HepG2 (cell line): ENCODE results near the gene STN1. TPM values are rescaled to one million over a fixed set of nuclear protein-coding genes. Genes with fewer than 3 reads are reported as not detected.

Source experiments
- BRF2 ChIP-seq: sonication (generic); formaldehyde crosslinking; IDR thresholded peaks from 2 replicates; pipeline ENCODE4 v1.8.1; 2022; ENCODE audit warnings: mild to moderate bottlenecking, missing genetic modification reagents
- CCDC6 ChIP-seq: sonication (generic); formaldehyde crosslinking; IDR thresholded peaks from 2 replicates; pipeline ENCODE4 v1.8.1; 2022; ENCODE audit warnings: mild to moderate bottlenecking, missing genetic modification reagents, moderate library complexity
- FOXA1 ChIP-seq, 2 experiments: fragments of 450-650 bp in 1 of 2; sonication (generic) in 1 of 2; formaldehyde crosslinking in 1 of 2; IDR thresholded peaks; 2 replicates each; pipeline versions ENCODE4 v1.4.0 to v1.6.1; 2016 to 2020; ENCODE audit warnings: missing genetic modification reagents in 1 of 2
- HDAC2 ChIP-seq: sonication (generic); formaldehyde crosslinking; IDR thresholded peaks from 2 replicates; pipeline ENCODE4 v1.4.0; 2020; ENCODE audit warnings: missing genetic modification reagents
- HIVEP1 ChIP-seq: sonication (generic); formaldehyde crosslinking; IDR thresholded peaks from 2 replicates; pipeline ENCODE4 v1.4.0; 2020; ENCODE audit warnings: mild to moderate bottlenecking, missing genetic modification reagents
- ISL2 ChIP-seq: sonication (generic); formaldehyde crosslinking; IDR thresholded peaks from 2 replicates; pipeline ENCODE4 v1.5.0; 2020; ENCODE audit warnings: missing genetic modification reagents
- KLF15 ChIP-seq: sonication (generic); formaldehyde crosslinking; IDR thresholded peaks from 2 replicates; pipeline ENCODE4 v1.8.1; 2023; ENCODE audit warnings: borderline replicate concordance, mild to moderate bottlenecking, inconsistent platforms, missing genetic modification reagents, mixed read lengths
- MAFK ChIP-seq, 2 experiments: IDR thresholded peaks in 1 of 2; conservative IDR thresholded peaks in 1 of 2; 2 replicates each; pipeline ENCODE4 v1.6.1; 2011; ENCODE audit warnings: improper control_type of control experiment in 2 of 2, low read length in 2 of 2
- MBD4 ChIP-seq: IDR thresholded peaks from 2 replicates; pipeline ENCODE4 v1.6.1; 2012; ENCODE audit warnings: low read length, inconsistent platforms, borderline replicate concordance
- SIX4 ChIP-seq: sonication (generic); formaldehyde crosslinking; IDR thresholded peaks from 2 replicates; pipeline ENCODE4 v1.4.0; 2020; ENCODE audit warnings: missing genetic modification reagents
- SNAPC5 ChIP-seq: sonication (generic); formaldehyde crosslinking; IDR thresholded peaks from 2 replicates; pipeline ENCODE4 v1.8.1; 2023; ENCODE audit warnings: mild to moderate bottlenecking, missing genetic modification reagents, borderline replicate concordance
- TBL1XR1 ChIP-seq: fragments of 150-350 bp; IDR thresholded peaks from 2 replicates; pipeline ENCODE4 v1.6.1; 2014; ENCODE audit warnings: borderline replicate concordance, low read length; ENCODE audit not compliant: partially characterized antibody
- ZBTB44 ChIP-seq: sonication (generic); formaldehyde crosslinking; IDR thresholded peaks from 2 replicates; pipeline ENCODE4 v1.4.0; 2020; ENCODE audit warnings: missing genetic modification reagents
- ZMYM2 ChIP-seq: sonication (generic); formaldehyde crosslinking; IDR thresholded peaks from 2 replicates; pipeline ENCODE4 v1.8.0; 2022; ENCODE audit warnings: mild to moderate bottlenecking, missing genetic modification reagents
- ZNF253 ChIP-seq: sonication (generic); formaldehyde crosslinking; IDR thresholded peaks from 2 replicates; pipeline ENCODE4 v1.8.0; 2022; ENCODE audit warnings: mild to moderate bottlenecking, missing genetic modification reagents, borderline replicate concordance
- ZNF276 ChIP-seq: sonication (generic); formaldehyde crosslinking; IDR thresholded peaks from 2 replicates; pipeline ENCODE4 v1.4.0; 2020; ENCODE audit warnings: mild to moderate bottlenecking, low read depth, missing genetic modification reagents
- ZNF382 ChIP-seq: sonication (generic); formaldehyde crosslinking; IDR thresholded peaks from 2 replicates; pipeline ENCODE4 v1.5.0; 2020; ENCODE audit warnings: missing genetic modification reagents, mild to moderate bottlenecking, borderline replicate concordance
- ZNF432 ChIP-seq: sonication (generic); formaldehyde crosslinking; IDR thresholded peaks from 2 replicates; pipeline ENCODE4 v1.5.0; 2020; ENCODE audit warnings: missing genetic modification reagents, mild to moderate bottlenecking, borderline replicate concordance
- ZNF460 ChIP-seq: sonication (generic); formaldehyde crosslinking; IDR thresholded peaks from 2 replicates; pipeline ENCODE4 v1.5.1; 2020; ENCODE audit warnings: missing genetic modification reagents, mild to moderate bottlenecking, borderline replicate concordance
- polyA plus RNA-seq, 8 experiments: library from polyadenylated mRNA; depleted of rRNA in 3 of 8; stranded (reverse) in 7 of 8; unstranded in 1 of 8; fragments of >200 nt; fragmentation: Illumina TruSeq in 4 of 8; extraction: Trizol in 4 of 8; gene quantifications; 2 replicates each; pipeline versions ENCODE4 v1.2.1 to v1.2.3, GENCODE V29; 2011 to 2016; ENCODE audit warnings: low read depth in 4 of 8, missing spikeins in 1 of 8, mixed read lengths in 1 of 8; ENCODE audit not compliant: insufficient read depth in 1 of 8
- total RNA-seq, 5 experiments: library from RNA; depleted of rRNA; stranded (reverse); fragments of >200 nt; fragmentation: Illumina TruSeq; extraction: Trizol; gene quantifications; 2 replicates each; pipeline ENCODE4 v1.2.3, GENCODE V29; 2016; ENCODE audit warnings: low read depth in 1 of 5
- TF ChIP-seq, protein P1 (sequence below), 2 experiments: IDR thresholded peaks; 2 replicates each; pipeline ENCODE4 v1.6.1; 2011 to 2012; ENCODE audit warnings: low read length in 2 of 2, borderline replicate concordance in 1 of 2, low read depth in 1 of 2, mild to moderate bottlenecking in 1 of 2, moderate library complexity in 1 of 2

The STN1 gene
- total and polyA plus RNA-seq, 2 of the 13 experiments (the other 11 are each of a cell fraction or from before 2014, with no cell fraction given): 17.6 to 22.7 TPM

DNA sequence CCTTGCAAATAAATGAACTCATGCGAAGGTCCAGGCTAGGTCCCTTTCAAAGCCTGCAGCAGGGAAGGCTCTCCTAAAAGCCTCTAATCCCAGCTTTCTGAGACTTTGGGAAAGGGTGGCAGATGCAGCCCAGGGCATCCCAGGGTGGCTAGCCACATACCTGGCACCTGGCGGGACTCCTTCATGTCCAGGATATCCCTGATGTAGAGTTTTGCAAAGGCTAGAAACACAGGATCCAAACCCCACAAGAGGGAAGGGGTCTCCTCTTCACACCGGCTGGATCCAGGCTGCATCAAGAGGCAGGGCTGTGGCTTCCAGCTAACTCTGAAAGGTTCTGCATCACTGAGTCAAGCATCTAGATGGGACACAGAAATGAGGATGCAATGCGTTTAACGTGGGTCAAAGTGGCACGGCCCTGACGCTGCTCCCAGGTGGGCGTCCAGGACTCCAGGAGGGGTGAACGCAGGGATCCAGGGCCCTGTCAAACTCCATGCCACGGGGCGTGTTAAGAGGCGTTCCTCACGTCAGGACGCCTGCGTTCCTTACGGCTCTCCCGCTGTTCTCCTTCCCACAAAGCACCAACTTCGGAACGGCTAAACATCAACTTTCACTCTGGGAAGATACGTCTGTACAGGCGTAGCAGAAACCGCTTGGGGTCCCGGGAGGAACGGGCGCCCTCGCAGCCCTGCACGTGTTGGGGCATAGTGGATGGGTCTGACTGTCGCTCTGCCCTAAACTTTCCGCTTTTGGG lies 507 bp downstream of the STN1 start (continued):
- TF ChIP-seq HDAC2 (CRISPR knock-in tag) (peak; percentile 37; the same call in 1 of the 2 replicates), ZBTB44 (CRISPR knock-in tag) (no peak), FOXA1 (IDR thresholded peaks at IDR 0.05) (no peak), FOXA1 (CRISPR knock-in tag; IDR thresholded peaks at IDR 0.05) (no peak), ISL2 (peak; percentile 36; the same call in 1 of the 2 replicates), SNAPC5 (CRISPR knock-in tag) (no peak), CCDC6 (CRISPR knock-in tag) (no peak), ZNF460 (CRISPR knock-in tag) (no peak), ZNF276 (CRISPR knock-in tag) (no peak), MBD4 (no peak), ZNF382 (CRISPR knock-in tag) (no peak), BRF2 (CRISPR knock-in tag) (no peak), TBL1XR1 (no peak), HIVEP1 (CRISPR knock-in tag) (peak; percentile 61; the same call in 1 of the 2 replicates), SIX4 (CRISPR knock-in tag) (0 out of 2 replicates have a peak, but pooled peaks have one; percentile 4), KLF15 (CRISPR knock-in tag) (no peak), ZNF253 (CRISPR knock-in tag) (peak; percentile 47; the same call in 1 of the 2 replicates), ZNF432 (CRISPR knock-in tag) (no peak), ZMYM2 (no peak), MAFK (conservative IDR thresholded peaks at IDR 0.05 in 1 of 2, IDR thresholded peaks at IDR 0.05 in 1 of 2; ENCODE audit: low read length in 2 of 2) (no peak)
- TF ChIP-seq, protein P1, sequence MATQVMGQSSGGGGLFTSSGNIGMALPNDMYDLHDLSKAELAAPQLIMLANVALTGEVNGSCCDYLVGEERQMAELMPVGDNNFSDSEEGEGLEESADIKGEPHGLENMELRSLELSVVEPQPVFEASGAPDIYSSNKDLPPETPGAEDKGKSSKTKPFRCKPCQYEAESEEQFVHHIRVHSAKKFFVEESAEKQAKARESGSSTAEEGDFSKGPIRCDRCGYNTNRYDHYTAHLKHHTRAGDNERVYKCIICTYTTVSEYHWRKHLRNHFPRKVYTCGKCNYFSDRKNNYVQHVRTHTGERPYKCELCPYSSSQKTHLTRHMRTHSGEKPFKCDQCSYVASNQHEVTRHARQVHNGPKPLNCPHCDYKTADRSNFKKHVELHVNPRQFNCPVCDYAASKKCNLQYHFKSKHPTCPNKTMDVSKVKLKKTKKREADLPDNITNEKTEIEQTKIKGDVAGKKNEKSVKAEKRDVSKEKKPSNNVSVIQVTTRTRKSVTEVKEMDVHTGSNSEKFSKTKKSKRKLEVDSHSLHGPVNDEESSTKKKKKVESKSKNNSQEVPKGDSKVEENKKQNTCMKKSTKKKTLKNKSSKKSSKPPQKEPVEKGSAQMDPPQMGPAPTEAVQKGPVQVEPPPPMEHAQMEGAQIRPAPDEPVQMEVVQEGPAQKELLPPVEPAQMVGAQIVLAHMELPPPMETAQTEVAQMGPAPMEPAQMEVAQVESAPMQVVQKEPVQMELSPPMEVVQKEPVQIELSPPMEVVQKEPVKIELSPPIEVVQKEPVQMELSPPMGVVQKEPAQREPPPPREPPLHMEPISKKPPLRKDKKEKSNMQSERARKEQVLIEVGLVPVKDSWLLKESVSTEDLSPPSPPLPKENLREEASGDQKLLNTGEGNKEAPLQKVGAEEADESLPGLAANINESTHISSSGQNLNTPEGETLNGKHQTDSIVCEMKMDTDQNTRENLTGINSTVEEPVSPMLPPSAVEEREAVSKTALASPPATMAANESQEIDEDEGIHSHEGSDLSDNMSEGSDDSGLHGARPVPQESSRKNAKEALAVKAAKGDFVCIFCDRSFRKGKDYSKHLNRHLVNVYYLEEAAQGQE (IDR thresholded peaks at IDR 0.05; ENCODE audit: borderline replicate concordance in 1 of 2, low read depth in 1 of 2, low read length in 2 of 2): no peak
